CD4-positive, alpha-beta memory T cell (primary cell): Measurements from ENCODE around the gene TVP23A. TPM values are rescaled to one million over a fixed set of nuclear protein-coding genes. Genes with fewer than 3 reads are reported as not detected.
"Not testable (repeated sequence)": the region's sequence is repeated elsewhere in the genome, so short reads cannot be mapped to it uniquely, and the experiment has no call there.

ENCODE experiments used
- CTCF ChIA-PET: fragments of 350-600 bp; sonication (Branson Sonifier 250); formaldehyde crosslinking; loops from one replicate; lab custom pipeline; 2021; ENCODE audit warnings: inconsistent platforms; ENCODE audit not compliant: partially characterized antibody; lab: Charles Lee
- POLR2A ChIA-PET: fragments of 350-600 bp; sonication (Branson Sonifier 250); formaldehyde crosslinking; loops from one replicate; lab custom pipeline; 2021; ENCODE audit not compliant: partially characterized antibody; lab: Charles Lee
- DNase-seq, 5 donors: peaks; one replicate each; pipeline versions ENCODE4 v3.0.0 to v3.0.0-alpha.2; 2020 to 2022; ENCODE audit warnings: mixed read lengths in 1 of 5
- H3K27ac ChIP-seq: one replicate; pipeline ENCODE4 v1.7.0; 2013; ENCODE audit warnings: low read depth, low read length
- H3K27me3 ChIP-seq: 2 replicates; pipeline ENCODE4 v1.7.0; 2013; ENCODE audit warnings: mild to moderate bottlenecking, low read length, moderate library complexity; ENCODE audit not compliant: insufficient read depth
- H3K36me3 ChIP-seq: 2 replicates; pipeline ENCODE4 v1.7.0; 2013; ENCODE audit warnings: mild to moderate bottlenecking, low read length, moderate library complexity; ENCODE audit not compliant: insufficient read depth
- H3K4me1 ChIP-seq: 2 replicates; pipeline ENCODE4 v1.7.0; 2013; ENCODE audit warnings: mild to moderate bottlenecking, low read length, moderate library complexity; ENCODE audit not compliant: insufficient read depth
- H3K4me3 ChIP-seq, 2 donors: one replicate each; pipeline ENCODE4 v1.7.0; 2013; ENCODE audit warnings: low read length in 2 of 2, mild to moderate bottlenecking in 1 of 2
- H3K9me3 ChIP-seq, 2 donors: one replicate each; pipeline ENCODE4 v1.7.0; 2013; ENCODE audit warnings: low read length in 2 of 2, control low read depth in 1 of 2; ENCODE audit not compliant: control insufficient read depth in 1 of 2
- H3K27ac Mint-ChIP-seq, 7 donors: one replicate each; pipeline ENCODE4 v1.8.0; 2020 to 2021; ENCODE audit warnings: mixed read lengths in 7 of 7, mild to moderate bottlenecking in 6 of 7, inconsistent platforms in 3 of 7, moderate library complexity in 3 of 7
- H3K27me3 Mint-ChIP-seq, 2 donors: one replicate each; pipeline ENCODE4 v1.8.0; 2020 to 2021; ENCODE audit warnings: mixed read lengths in 2 of 2
- H3K36me3 Mint-ChIP-seq, 2 donors: one replicate each; pipeline ENCODE4 v1.8.0; 2020 to 2021; ENCODE audit warnings: mixed read lengths in 2 of 2, inconsistent platforms in 1 of 2, mild to moderate bottlenecking in 1 of 2
- H3K4me1 Mint-ChIP-seq, 4 donors: one replicate each; pipeline ENCODE4 v1.8.0; 2020 to 2021; ENCODE audit warnings: mixed read lengths in 4 of 4, mild to moderate bottlenecking in 1 of 4
- H3K4me3 Mint-ChIP-seq, 8 donors: one replicate each; pipeline ENCODE4 v1.8.0; 2020 to 2021; ENCODE audit warnings: mixed read lengths in 8 of 8, mild to moderate bottlenecking in 7 of 8, moderate library complexity in 6 of 8, inconsistent platforms in 3 of 8
- H3K9me3 Mint-ChIP-seq, 8 donors: one replicate each; pipeline ENCODE4 v1.8.0; 2020 to 2021; ENCODE audit warnings: mixed read lengths in 8 of 8, mild to moderate bottlenecking in 5 of 8, inconsistent platforms in 3 of 8, moderate library complexity in 1 of 8
- intact Hi-C: fragments of 100-400 bp; cut with micrococcal nuclease; formaldehyde crosslinking; loops from one replicate; pipeline ENCODE4 v1.15.1; 2023
- polyA plus RNA-seq, 2 donors: library from polyadenylated mRNA; unstranded; fragments of 300-500 nt; fragmentation: Illumina TruSeq; gene quantifications; one replicate each; pipeline ENCODE4 v1.2.3, GENCODE V29; 2021
- total RNA-seq, 2 experiments: library from RNA; stranded (reverse); gene quantifications; one replicate each; pipeline ENCODE4 v1.2.3, GENCODE V29; 2021

The TVP23A gene
- total and polyA plus RNA-seq, 4 experiments from 2014 or later, result 0.18 TPM; not detected in 3

DNA sequence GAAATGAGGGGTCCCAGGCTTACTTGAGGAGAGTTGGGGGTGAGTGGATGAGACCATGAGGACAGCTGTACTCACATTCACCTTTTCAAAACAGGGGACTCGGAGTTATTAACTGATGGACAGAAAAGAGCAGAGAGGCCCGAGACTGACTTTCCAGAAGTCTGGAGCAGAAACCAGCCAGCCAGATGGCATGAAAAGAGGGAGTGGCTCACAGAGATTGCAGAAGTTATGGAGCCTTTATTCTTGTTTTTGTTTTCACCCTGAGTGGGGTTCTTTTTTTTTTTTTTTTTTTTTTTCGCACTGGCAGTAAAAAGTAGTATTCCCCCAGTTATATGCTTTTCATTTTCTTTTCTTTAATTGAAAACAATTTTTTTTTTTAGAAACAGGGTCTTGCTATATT is 18.9 kb downstream of the TVP23A start:
- Histone ChIP-seq H3K4me1 (no peaks in the 10 kb centered on the region), H3K4me3 (no peak overlapping the region), H3K27ac (no peak overlapping the region), H3K36me3 (no peaks in the 10 kb centered on the region), H3K27me3 (no peaks in the 10 kb centered on the region), H3K9me3 (no peaks in the 10 kb centered on the region)
- Mint-ChIP-seq H3K27me3 (peaks cover 0 to 2% of the 10 kb centered on the region in 2 donors), H3K4me1 (no peaks in the 10 kb centered on the region), H3K36me3 (no peaks in the 10 kb centered on the region), H3K27ac (peak overlapping the region in 1 of 7 donors; percentile 33), H3K4me3 (no peak overlapping the region), H3K9me3 (peaks cover 0 to 4% (median 0%) of the 10 kb centered on the region in 8 donors)
- ChIA-PET POLR2A (no interaction called here), CTCF (no interaction called here)
- no peak for DNase-seq
- intact Hi-C loops, result no loop called here

DNA sequence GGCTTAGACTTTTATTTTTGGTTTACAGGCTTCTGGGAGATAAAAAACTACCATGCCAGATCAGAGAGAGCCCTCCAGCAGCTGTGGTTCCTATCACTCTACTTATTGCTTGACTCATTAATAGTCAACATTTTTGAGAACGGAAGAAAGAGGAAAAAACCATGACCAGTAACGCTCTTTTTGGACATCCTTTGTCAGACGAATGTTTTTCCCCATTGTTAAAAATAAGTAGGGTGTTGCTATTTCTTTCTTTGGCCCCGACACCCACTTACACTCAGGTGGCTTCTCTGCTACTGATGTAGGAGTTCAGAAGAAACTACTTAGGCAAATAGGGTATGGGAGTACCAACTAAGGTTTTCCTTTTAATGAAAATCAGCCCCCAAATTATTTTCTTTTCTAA is 27.5 kb downstream of the TVP23A start:
- intact Hi-C loops, result no loop called here
- H3K9me3 Mint-ChIP-seq, result peaks cover 0 to 2% (median 0%) of the 10 kb centered on the region in 8 donors

DNA sequence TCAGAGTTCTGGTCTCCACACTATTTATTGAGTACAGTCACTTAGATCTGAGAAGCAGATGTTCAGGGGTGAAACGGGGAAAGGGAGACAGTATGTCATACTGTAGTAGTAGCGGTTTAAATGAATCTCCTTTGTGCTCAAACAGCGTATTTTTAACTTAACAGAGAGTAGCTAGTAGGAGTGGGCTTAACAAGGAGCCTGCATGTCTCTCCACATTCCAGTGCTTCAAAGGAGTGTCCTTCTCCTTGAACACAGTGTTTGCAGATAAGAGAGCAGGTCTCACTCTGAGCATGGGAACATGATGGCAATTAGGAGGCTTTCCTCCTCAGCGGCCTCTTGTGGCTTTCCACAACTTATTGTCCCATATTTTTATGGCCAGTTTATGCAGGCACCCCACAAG is 30.0 kb downstream of the TVP23A start:
- H3K4me3 Mint-ChIP-seq, H3K27ac Mint-ChIP-seq, intact Hi-C loops: not testable (repeated sequence)

More for the DNA sequence above, 27.5 kb downstream of the TVP23A start:
- H3K36me3 ChIP-seq, result no peaks in the 10 kb centered on the region
- no peaks in the 10 kb centered on the region for H3K27me3 Mint-ChIP-seq
- no peaks in the 10 kb centered on the region for H3K4me1 ChIP-seq
- no peak overlapping the region for H3K4me3 Mint-ChIP-seq
- no peak for DNase-seq
- no peaks in the 10 kb centered on the region for H3K36me3 Mint-ChIP-seq
- H3K4me1 Mint-ChIP-seq, result no peaks in the 10 kb centered on the region
- H3K27ac ChIP-seq, result no peak overlapping the region
- H3K9me3 ChIP-seq, result no peaks in the 10 kb centered on the region
- no peak overlapping the region for H3K4me3 ChIP-seq
- no peaks in the 10 kb centered on the region for H3K27me3 ChIP-seq
- POLR2A ChIA-PET, result no interaction called here
- CTCF ChIA-PET, result no interaction called here
- H3K27ac Mint-ChIP-seq, result no peak overlapping the region

DNA sequence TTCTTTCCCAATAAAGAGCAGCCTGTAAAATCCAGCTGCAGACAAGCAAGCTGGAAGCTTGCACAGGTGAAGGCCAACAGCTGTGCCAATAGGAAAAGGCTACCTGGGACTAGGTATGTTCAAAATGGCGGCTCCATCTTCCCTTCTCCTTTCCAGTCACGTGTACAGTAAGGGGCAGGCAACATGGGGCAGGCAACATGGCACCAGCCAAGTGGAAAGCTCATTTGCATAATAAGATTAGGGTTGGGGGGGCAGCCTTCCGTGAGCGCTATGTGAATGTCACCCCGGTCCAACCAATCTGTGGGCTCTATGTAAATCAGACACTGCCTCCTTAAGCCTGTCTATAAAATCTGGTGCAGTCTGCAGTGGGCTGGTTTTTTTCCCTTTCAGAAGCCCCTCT is 31.3 kb downstream of the TVP23A start:
- Histone ChIP-seq H3K27me3 (no peaks in the 10 kb centered on the region), H3K9me3 (no peaks in the 10 kb centered on the region), H3K27ac (no peak overlapping the region), H3K4me3 (no peak overlapping the region), H3K4me1 (no peaks in the 10 kb centered on the region), H3K36me3 (no peaks in the 10 kb centered on the region)
- H3K27ac Mint-ChIP-seq, result no peak overlapping the region
- H3K27me3 Mint-ChIP-seq, result peaks cover 0 to 1% of the 10 kb centered on the region in 2 donors
- no peaks in the 10 kb centered on the region for H3K36me3 Mint-ChIP-seq
- ChIA-PET POLR2A (no interaction called here), CTCF (no interaction called here)
- H3K9me3 Mint-ChIP-seq, result no peaks in the 10 kb centered on the region
- H3K4me3 Mint-ChIP-seq, result no peak overlapping the region
- H3K4me1 Mint-ChIP-seq, result no peaks in the 10 kb centered on the region
- no peak for DNase-seq
- intact Hi-C loops, result no loop called here

More for the DNA sequence above, 30.0 kb downstream of the TVP23A start:
- H3K36me3 Mint-ChIP-seq, H3K27me3 ChIP-seq, H3K4me1 ChIP-seq, H3K9me3 Mint-ChIP-seq, DNase-seq, H3K9me3 ChIP-seq, POLR2A ChIA-PET, CTCF ChIA-PET, H3K27ac ChIP-seq, H3K36me3 ChIP-seq, H3K4me1 Mint-ChIP-seq, H3K27me3 Mint-ChIP-seq, H3K4me3 ChIP-seq: not testable (repeated sequence)

DNA sequence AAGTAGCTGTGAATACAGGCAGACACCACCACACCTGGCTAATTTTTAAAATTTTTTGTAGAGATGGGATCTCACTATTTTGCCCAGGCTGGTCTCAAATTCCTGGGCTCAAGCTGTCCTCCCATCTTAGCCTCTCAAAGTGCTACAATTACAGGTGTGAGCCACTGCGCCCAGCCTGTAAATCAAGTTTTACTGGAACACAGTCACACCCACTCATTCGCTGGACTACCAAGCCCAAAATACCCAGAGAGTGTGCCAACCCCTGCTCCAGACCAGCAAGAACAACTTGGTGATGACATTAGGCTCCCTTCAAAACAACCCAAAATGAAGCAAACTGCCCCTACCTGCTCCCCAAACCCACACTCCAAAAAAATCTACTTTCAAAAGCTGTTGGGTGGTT is 36.0 kb downstream of the TVP23A start:
- ChIA-PET CTCF (no interaction called here), POLR2A (no interaction called here)
- Histone ChIP-seq H3K4me1 (no peaks in the 10 kb centered on the region), H3K4me3 (no peak overlapping the region), H3K36me3 (no peaks in the 10 kb centered on the region), H3K9me3 (no peaks in the 10 kb centered on the region), H3K27ac (no peak overlapping the region), H3K27me3 (no peaks in the 10 kb centered on the region)
- Mint-ChIP-seq H3K36me3 (no peaks in the 10 kb centered on the region), H3K4me1 (peaks cover 0 to 4% (median 0%) of the 10 kb centered on the region in 4 donors), H3K9me3 (no peaks in the 10 kb centered on the region), H3K27ac (no peak overlapping the region), H3K27me3 (peaks cover 5% of the 10 kb centered on the region in 2 donors), H3K4me3 (no peak overlapping the region)
- DNase-seq, result no peak
- intact Hi-C loops, result no loop called here

DNA sequence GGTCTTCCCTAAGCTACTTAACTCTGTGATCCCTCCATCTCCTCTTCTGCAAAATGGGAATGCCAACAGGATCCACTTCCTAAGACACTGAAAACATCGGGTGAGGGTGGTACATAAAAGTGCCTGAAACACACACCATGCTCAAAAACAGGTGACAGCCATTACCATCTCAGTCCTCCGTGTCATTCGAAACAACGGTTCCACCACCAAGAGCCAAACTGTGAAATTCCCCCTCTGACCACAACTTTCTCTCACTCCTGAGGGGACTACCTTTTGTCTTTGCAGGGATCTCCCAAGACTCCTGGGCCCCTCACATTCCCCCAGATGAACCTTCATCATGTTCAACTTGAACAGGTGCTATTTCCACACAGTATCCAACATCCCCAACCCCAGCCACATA is 38.0 kb downstream of the TVP23A start:
- no peaks in the 10 kb centered on the region for H3K4me1 ChIP-seq
- H3K27me3 ChIP-seq, result no peaks in the 10 kb centered on the region
- CTCF ChIA-PET, result no interaction called here
- no peak for DNase-seq
- Mint-ChIP-seq H3K4me1 (peaks cover 0 to 4% (median 2%) of the 10 kb centered on the region in 4 donors), H3K4me3 (no peak overlapping the region), H3K36me3 (no peaks in the 10 kb centered on the region), H3K27me3 (peaks cover 5 to 7% of the 10 kb centered on the region in 2 donors), H3K9me3 (no peaks in the 10 kb centered on the region), H3K27ac (no peak overlapping the region)
- no peak overlapping the region for H3K4me3 ChIP-seq
- intact Hi-C loops, result no loop called here
- H3K27ac ChIP-seq, result no peak overlapping the region
- H3K9me3 ChIP-seq, result no peaks in the 10 kb centered on the region
- no peaks in the 10 kb centered on the region for H3K36me3 ChIP-seq
- POLR2A ChIA-PET, result no interaction called here

DNA sequence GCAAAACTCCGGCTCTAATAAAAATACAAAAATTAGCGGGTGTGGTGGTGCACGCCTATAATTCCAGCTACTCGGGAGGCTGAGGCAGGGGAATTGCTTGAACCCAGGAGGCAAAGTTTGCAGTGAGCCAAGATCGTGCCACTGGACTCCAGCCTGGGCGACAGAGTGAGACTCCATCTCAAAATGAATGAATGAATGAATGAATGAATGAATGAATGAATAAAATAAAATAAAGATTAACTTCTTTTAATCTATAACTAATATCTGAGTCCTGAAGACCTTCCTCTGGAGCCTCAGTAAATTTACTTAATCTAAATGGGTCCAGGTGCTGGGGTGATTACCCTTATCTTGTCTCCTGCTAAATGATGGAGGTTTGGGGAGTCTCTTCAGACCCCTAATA is 38.7 kb downstream of the TVP23A start:
- intact Hi-C loops, H3K4me3 ChIP-seq, H3K27ac Mint-ChIP-seq, H3K4me1 Mint-ChIP-seq, H3K9me3 Mint-ChIP-seq, CTCF ChIA-PET, H3K27ac ChIP-seq, H3K36me3 Mint-ChIP-seq, H3K4me1 ChIP-seq, H3K27me3 ChIP-seq, H3K4me3 Mint-ChIP-seq, H3K36me3 ChIP-seq, H3K9me3 ChIP-seq, POLR2A ChIA-PET, H3K27me3 Mint-ChIP-seq, DNase-seq: not testable (repeated sequence)

DNA sequence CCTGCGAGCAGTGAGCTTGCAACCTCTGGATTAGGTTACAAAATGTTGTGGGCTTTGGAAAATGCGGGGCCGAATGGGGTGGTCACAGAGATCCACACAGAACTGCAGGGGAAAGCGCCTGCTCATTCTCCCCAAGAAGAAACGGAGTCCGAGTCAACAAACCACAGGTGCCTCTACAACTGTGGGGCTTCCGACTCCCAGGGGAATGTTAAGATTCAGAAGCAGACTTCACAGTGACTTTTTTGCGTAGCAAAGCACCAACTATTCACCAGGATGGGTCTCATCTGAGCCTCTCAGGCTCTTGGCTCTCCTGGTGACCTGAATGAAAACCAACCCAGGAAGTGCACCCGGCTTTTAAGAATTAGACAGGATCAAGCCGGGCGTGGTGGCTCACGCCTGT is 41.2 kb downstream of the TVP23A start:
- no peaks in the 10 kb centered on the region for H3K36me3 Mint-ChIP-seq

More for the DNA sequence above, 41.2 kb downstream of the TVP23A start:
- Mint-ChIP-seq H3K9me3 (no peaks in the 10 kb centered on the region), H3K27me3 (peaks cover 5% of the 10 kb centered on the region in 2 donors), H3K27ac (peak overlapping the region in 1 of 7 donors; percentile 57), H3K4me3 (no peak overlapping the region), H3K4me1 (peaks cover 0 to 4% (median 2%) of the 10 kb centered on the region in 4 donors)
- CTCF ChIA-PET, result no interaction called here
- H3K9me3 ChIP-seq, result no peaks in the 10 kb centered on the region
- POLR2A ChIA-PET, result no interaction called here
- H3K27ac ChIP-seq, result no peak overlapping the region
- DNase-seq, result no peak
- H3K36me3 ChIP-seq, result no peaks in the 10 kb centered on the region
- intact Hi-C loops, result no loop called here
- no peaks in the 10 kb centered on the region for H3K4me1 ChIP-seq
- no peaks in the 10 kb centered on the region for H3K27me3 ChIP-seq
- no peak overlapping the region for H3K4me3 ChIP-seq
